H1 (cell line): Measurements from ENCODE around the gene ARL6IP5. TPM values are rescaled to one million over a fixed set of nuclear protein-coding genes. Genes with fewer than 3 reads are reported as not detected.

Source experiments
- CTCF ChIA-PET: fragments of 300-600 bp; sonication (Branson Sonifier 250); formaldehyde crosslinking; loops from one replicate; lab custom pipeline; 2021; ENCODE audit not compliant: partially characterized antibody; lab: Charles Lee
- POLR2A ChIA-PET: fragments of 300-600 bp; sonication (Branson Sonifier 250); formaldehyde crosslinking; loops from one replicate; lab custom pipeline; 2021; ENCODE audit warnings: inconsistent platforms; ENCODE audit not compliant: partially characterized antibody; lab: Charles Lee
- DNase-seq, 2 experiments: peaks; one replicate each; pipeline versions ENCODE4 v3.0.0 to v3.0.0-alpha.2; 2010 to 2022; ENCODE audit warnings: low spot score in 2 of 2, low read depth in 1 of 2, mixed read lengths in 1 of 2
- FAIRE-seq: peaks from 2 replicates; lab custom pipeline; 2011; peaks lifted over from hg19 to GRCh38; lab: Jason Lieb, UNC
- H2AFZ ChIP-seq: 2 replicates; pipeline ENCODE4 v1.8.1; 2012; ENCODE audit warnings: low read length, inconsistent platforms
- H2AK5ac ChIP-seq: 2 replicates; pipeline ENCODE4 v1.6.1; 2013; ENCODE audit warnings: low read depth, low read length
- H2BK120ac ChIP-seq: replicated peaks from 2 replicates; pipeline ENCODE3; 2013; ENCODE audit warnings: low read depth, low read length, inconsistent platforms
- H2BK12ac ChIP-seq: 2 replicates; pipeline ENCODE4 v1.6.1; 2013; ENCODE audit warnings: low read depth, low read length
- H2BK15ac ChIP-seq: 2 replicates; pipeline ENCODE4 v1.6.1; 2013; ENCODE audit warnings: low read length
- H2BK20ac ChIP-seq: 2 replicates; pipeline ENCODE4 v1.6.1; 2013; ENCODE audit warnings: low read length
- H2BK5ac ChIP-seq: 2 replicates; pipeline ENCODE4 v1.6.1; 2013; ENCODE audit warnings: low read depth, low read length
- H3K14ac ChIP-seq: 2 replicates; pipeline ENCODE4 v1.6.1; 2013; ENCODE audit warnings: inconsistent platforms; ENCODE audit not compliant: insufficient read length
- H3K18ac ChIP-seq: 2 replicates; pipeline ENCODE4 v1.6.1; 2013; ENCODE audit warnings: low read length; ENCODE audit errors: extremely low read depth
- H3K23ac ChIP-seq: 2 replicates; pipeline ENCODE4 v1.6.1; 2013; ENCODE audit warnings: inconsistent platforms; ENCODE audit not compliant: insufficient read length
- H3K23me2 ChIP-seq: 2 replicates; pipeline ENCODE4 v1.6.1; 2013; ENCODE audit warnings: low read depth, low read length
- H3K27ac ChIP-seq: 2 replicates; pipeline ENCODE4 v1.6.1; 2011; ENCODE audit warnings: low read depth, low read length, inconsistent platforms
- H3K27me3 ChIP-seq, 4 experiments: replicated peaks in 1 of 4; 1 replicate in 1 of 4; 2 replicates in 3 of 4; pipeline versions ENCODE4 v1.6.1 to v1.8.1; 2011 to 2013; ENCODE audit warnings: low read length in 3 of 4, mild to moderate bottlenecking in 3 of 4, inconsistent platforms in 2 of 4, mixed read lengths in 2 of 4, moderate library complexity in 1 of 4; ENCODE audit not compliant: control insufficient read depth in 3 of 4, insufficient read depth in 3 of 4; ENCODE audit errors: extremely low read depth in 1 of 4
- H3K36me3 ChIP-seq, 4 experiments: 2 replicates each; pipeline versions ENCODE4 v1.6.1 to v1.8.1; 2011 to 2013; ENCODE audit warnings: mild to moderate bottlenecking in 4 of 4, low read length in 3 of 4, moderate library complexity in 2 of 4, control low read depth in 1 of 4, inconsistent platforms in 1 of 4; ENCODE audit not compliant: insufficient read depth in 4 of 4, control insufficient read depth in 2 of 4
- H3K4ac ChIP-seq: replicated peaks from 2 replicates; pipeline ENCODE3; 2013; ENCODE audit warnings: low read length, low read depth, mixed read lengths, inconsistent platforms; ENCODE audit not compliant: insufficient read length
- H3K4me1 ChIP-seq, 4 experiments: replicated peaks in 1 of 4; 1 replicate in 1 of 4; 2 replicates in 3 of 4; pipeline versions ENCODE4 v1.6.1 to v1.8.1; 2011 to 2013; ENCODE audit warnings: low read length in 3 of 4, inconsistent platforms in 2 of 4, mixed read lengths in 1 of 4; ENCODE audit not compliant: insufficient read depth in 4 of 4, control insufficient read depth in 3 of 4
- H3K4me2 ChIP-seq, 2 experiments: 2 replicates each; pipeline versions ENCODE4 v1.6.1 to v1.8.1; 2011 to 2013; ENCODE audit warnings: low read depth in 2 of 2, low read length in 2 of 2, control low read depth in 1 of 2, inconsistent platforms in 1 of 2, mild to moderate bottlenecking in 1 of 2; ENCODE audit not compliant: insufficient read depth in 1 of 2
- H3K4me3 ChIP-seq, 4 experiments: fragments of 200-600, 300-600 bp in 1 of 4; sonication (generic), shearing (Covaris generic), sonication (Bioruptor Twin) in 1 of 4; 2 replicates each; pipeline versions ENCODE4 v1.5.1 to v1.8.1; 2011 to 2016; ENCODE audit warnings: low read length in 4 of 4, low read depth in 3 of 4, control low read depth in 2 of 4, inconsistent platforms in 2 of 4, mild to moderate bottlenecking in 2 of 4, mixed read lengths in 1 of 4, moderate library complexity in 1 of 4; ENCODE audit not compliant: insufficient read depth in 2 of 4; ENCODE audit errors: extremely low read depth in 1 of 4
- H3K56ac ChIP-seq: replicated peaks from 2 replicates; pipeline ENCODE3; 2013; ENCODE audit warnings: low read depth, mild to moderate bottlenecking, mixed read lengths, low read length, inconsistent platforms; ENCODE audit not compliant: insufficient read length
- H3K79me1 ChIP-seq: 2 replicates; pipeline ENCODE4 v1.6.1; 2013; ENCODE audit warnings: low read depth, low read length, control low read depth
- H3K79me2 ChIP-seq, 2 experiments: 2 replicates each; pipeline versions ENCODE4 v1.6.1 to v1.8.1; 2012 to 2013; ENCODE audit warnings: low read length in 2 of 2, mild to moderate bottlenecking in 2 of 2, inconsistent platforms in 1 of 2; ENCODE audit not compliant: insufficient read depth in 2 of 2, control insufficient read depth in 1 of 2
- H3K9ac ChIP-seq, 4 experiments: replicated peaks in 1 of 4; 1 replicate in 1 of 4; 2 replicates in 3 of 4; pipeline versions ENCODE4 v1.6.1 to v1.8.1; 2011 to 2013; ENCODE audit warnings: low read depth in 3 of 4, low read length in 3 of 4, control low read depth in 2 of 4, mild to moderate bottlenecking in 2 of 4, moderate library complexity in 2 of 4, inconsistent platforms in 1 of 4; ENCODE audit errors: extremely low read depth in 1 of 4
- H3K9me3 ChIP-seq, 2 experiments: 2 replicates each; pipeline versions ENCODE4 v1.6.1 to v1.8.1; 2012 to 2013; ENCODE audit warnings: mild to moderate bottlenecking in 2 of 2, moderate library complexity in 2 of 2, control low read depth in 1 of 2, inconsistent platforms in 1 of 2, low read depth in 1 of 2, low read length in 1 of 2, mixed read lengths in 1 of 2; ENCODE audit not compliant: insufficient read depth in 2 of 2
- H4K20me1 ChIP-seq, 2 experiments: replicated peaks in 1 of 2; 2 replicates each; pipeline versions ENCODE3 to v1.8.1; 2011 to 2013; ENCODE audit warnings: inconsistent platforms in 2 of 2, low read length in 2 of 2, mild to moderate bottlenecking in 1 of 2; ENCODE audit not compliant: insufficient read depth in 2 of 2, control insufficient read depth in 1 of 2
- H4K5ac ChIP-seq: 2 replicates; pipeline ENCODE4 v1.6.1; 2013; ENCODE audit warnings: low read length, low read depth, mixed read lengths, inconsistent platforms; ENCODE audit not compliant: insufficient read length
- H4K8ac ChIP-seq: 2 replicates; pipeline ENCODE4 v1.8.0; 2013; ENCODE audit warnings: mild to moderate bottlenecking, moderate library complexity, low read length, inconsistent platforms; ENCODE audit not compliant: insufficient read depth; ENCODE audit errors: extremely low read depth
- H4K91ac ChIP-seq: replicated peaks from 2 replicates; pipeline ENCODE3; 2013; ENCODE audit warnings: low read length, mixed read lengths, inconsistent platforms; ENCODE audit not compliant: insufficient read length
- ASH2L ChIP-seq: fragments of 200-600, 300-600 bp; sonication (generic); IDR thresholded peaks from one replicate; pipeline ENCODE4 v1.7.1; 2017; ENCODE audit warnings: low read length
- CHD1 ChIP-seq: IDR thresholded peaks from 2 replicates; pipeline ENCODE4 v1.6.1; 2012; ENCODE audit warnings: low read depth, low read length, improper control_type of control experiment
- EP300 ChIP-seq, 2 experiments: IDR thresholded peaks; 1 replicate in 1 of 2; 2 replicates in 1 of 2; pipeline ENCODE4 v1.6.1; 2011 to 2012; ENCODE audit warnings: low read depth in 2 of 2, low read length in 2 of 2, mild to moderate bottlenecking in 2 of 2, borderline replicate concordance in 1 of 2, inconsistent platforms in 1 of 2, moderate library complexity in 1 of 2
- PHF8 ChIP-seq: fragments of 200-600 bp; sonication (generic); conservative IDR thresholded peaks from 2 replicates; pipeline ENCODE4 v1.7.1; 2012; ENCODE audit warnings: low read depth, mild to moderate bottlenecking, inconsistent platforms, low read length, moderate library complexity
- POLR2A ChIP-seq, 2 experiments: IDR thresholded peaks; 1 replicate in 1 of 2; 2 replicates in 1 of 2; pipeline ENCODE4 v1.6.1; 2011; ENCODE audit warnings: low read depth in 2 of 2, low read length in 2 of 2, mild to moderate bottlenecking in 2 of 2; ENCODE audit errors: control extremely low read depth in 1 of 2
- POLR2AphosphoS5 ChIP-seq: IDR thresholded peaks from 2 replicates; pipeline ENCODE4 v1.6.1; 2011; ENCODE audit warnings: low read depth, low read length
- TAF1 ChIP-seq: IDR thresholded peaks from 2 replicates; pipeline ENCODE4 v1.6.1; 2011; ENCODE audit warnings: mild to moderate bottlenecking, low read depth, low read length
- TAF7 ChIP-seq: optimal IDR thresholded peaks from 2 replicates; pipeline ENCODE3; 2011; ENCODE audit warnings: low read depth, mild to moderate bottlenecking, inconsistent platforms, low read length, moderate library complexity, borderline replicate concordance
- TBP ChIP-seq: IDR thresholded peaks from 2 replicates; pipeline ENCODE4 v1.6.1; 2011; ENCODE audit warnings: low read depth, low read length, improper control_type of control experiment
- YY1 ChIP-seq: IDR thresholded peaks from 2 replicates; pipeline ENCODE4 v1.6.1; 2011; ENCODE audit warnings: low read depth, mild to moderate bottlenecking, low read length
- WGBS, 2 experiments: shearing (Covaris generic) in 1 of 2; methylation state at CpG; one replicate each; pipeline versions ENCODE4 v1.1.6 to v1.1.7; 2013 to 2015; ENCODE audit warnings: low lambda C conversion rate in 2 of 2, mixed read lengths in 2 of 2, inconsistent platforms in 1 of 2, low coverage in 1 of 2, missing lambda C conversion rate in 1 of 2; ENCODE audit not compliant: insufficient replicate concordance in 2 of 2, insufficient coverage in 1 of 2, insufficient read length in 1 of 2; ENCODE audit errors: extremely low coverage in 1 of 2, missing lambda C conversion rate in 1 of 2; 5-methylcytosine and 5-hydroxymethylcytosine counted together
- polyA plus RNA-seq, 7 experiments: library from polyadenylated mRNA; depleted of rRNA in 3 of 7; stranded (reverse) in 5 of 7; unstranded in 2 of 7; fragments of >200 nt in 5 of 7; fragments of 200-250 nt in 2 of 7; gene quantifications; 1 replicate in 5 of 7; 2 replicates in 1 of 7; 4 replicates in 1 of 7; pipeline versions ENCODE4 v1.2.1 to v1.2.3, GENCODE V29; 2011 to 2013; ENCODE audit warnings: missing spikeins in 2 of 7, mixed read lengths in 2 of 7
- total RNA-seq: library from RNA; stranded (reverse); fragmentation: NEBNext Ultra II Directional; extraction: Animal tissue kit (Norgen Biotek cat#: 25700); gene quantifications from 2 replicates; pipeline ENCODE4 v1.2.1, GENCODE V29; 2021

The ARL6IP5 gene
- total and polyA plus RNA-seq, 2 of the 8 experiments (the other 6 are each of a cell fraction or from before 2014, with no cell fraction given) = 24.9 to 30.1 TPM

DNA sequence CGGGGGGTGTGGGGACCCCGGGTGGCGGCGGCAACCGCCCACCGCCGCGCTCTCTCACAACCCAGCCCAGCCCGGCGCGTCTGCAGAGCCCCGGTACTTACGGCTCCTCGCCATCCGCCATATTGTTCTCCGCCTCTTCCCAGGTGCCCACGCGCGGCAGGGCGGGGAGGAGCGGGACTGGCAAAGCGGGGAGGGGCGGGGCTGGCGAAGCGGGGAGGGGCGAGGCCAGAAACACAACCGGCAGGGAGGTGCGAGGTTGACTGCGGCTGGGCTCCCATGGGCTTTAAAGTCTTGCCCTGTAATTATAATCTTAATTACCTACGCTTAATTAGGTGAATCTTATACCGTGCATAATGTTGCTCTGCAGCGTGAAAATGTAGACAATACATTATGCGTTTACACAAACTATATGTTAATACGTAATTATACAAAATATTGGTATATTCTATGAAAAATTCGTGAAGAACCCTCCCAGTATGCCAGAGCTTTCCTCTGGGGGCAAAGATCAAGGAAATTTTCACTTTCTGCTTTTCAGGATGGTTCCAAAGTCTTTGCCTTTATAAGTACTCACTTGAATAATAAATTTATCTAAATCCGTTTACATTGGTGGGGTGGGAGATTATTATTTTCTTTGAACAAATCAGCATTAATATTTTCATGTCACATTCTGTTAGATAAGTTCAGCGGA is 4.4 kb upstream of the ARL6IP5 start, which contains the start of gene UBA3:
Gene UBA3 (minus strand): TSS at position 133 of the 688 bp plus-strand sequence. CDS start 12 bp downstream, at position 121.
- H4K20me1 ChIP-seq = no peaks in the 10 kb centered on the region
- TF ChIP-seq PHF8 = peak; percentile 33; the same call in 1 of the 2 replicates
- peak; percentile 85 for TF ChIP-seq POLR2AphosphoS5
- peak; percentile 20 for TF ChIP-seq ASH2L
- no peak for TF ChIP-seq CHD1
- peak; percentile 93 for TF ChIP-seq YY1
- peak; percentile 98 for TF ChIP-seq TAF1
- peak; percentile 86 to 91 for TF ChIP-seq POLR2A (IDR thresholded peaks at IDR 0.05; ENCODE audit: control extremely low read depth in 1 of 2, low read depth in 2 of 2, low read length in 2 of 2)
- TF ChIP-seq EP300 (IDR thresholded peaks at IDR 0.05; ENCODE audit: borderline replicate concordance in 1 of 2, low read depth in 2 of 2, low read length in 2 of 2) = no peak
- peak; percentile 91 for TF ChIP-seq TAF7
- peak; percentile 86; the same call in 1 of the 2 replicates for TF ChIP-seq TBP
- TF ChIP-seq, all 59 proteins: peak for 8
- Histone ChIP-seq H4K5ac (no peak within 1 kb of the TSS), H2AFZ (no peak within 1 kb of the TSS), H2BK12ac (no peak within 1 kb of the TSS), H3K14ac (no peak within 1 kb of the TSS), H3K4ac (no peak within 1 kb of the TSS), H3K9me3 (no peaks in the 10 kb centered on the region), H3K36me3 (no peaks in the 10 kb centered on the region; a peak in 1 of 8 replicates), H4K8ac (peak within 1 kb of the TSS; percentile 88), H3K56ac (no peak within 1 kb of the TSS), H3K27me3 (no peaks in the 10 kb centered on the region), H3K79me1 (peaks cover 2% of the 10 kb centered on the region; the same call in 1 of the 2 replicates), H3K79me2 (peaks cover 0 to 25% of the 10 kb centered on the region in 2 experiments; a peak in 2 of 4 replicates), H2BK15ac (no peak within 1 kb of the TSS), H3K23me2 (peaks cover 4% of the 10 kb centered on the region), H2BK120ac (no peak within 1 kb of the TSS), H3K9ac (peak within 1 kb of the TSS; percentile 35 to 82 (median 64); a peak in 6 of 7 replicates), H3K23ac (no peak within 1 kb of the TSS), H3K4me3 (peak within 1 kb of the TSS; percentile 74 to 84 (median 77)), H3K4me1 (peaks cover 0 to 15% (median 4%) of the 10 kb centered on the region in 4 experiments; a peak in 3 of 7 replicates), H3K4me2 (peak within 1 kb of the TSS; percentile 69 to 77), H3K27ac (peak within 1 kb of the TSS; percentile 57; the same call in 1 of the 2 replicates), H4K91ac (no peak within 1 kb of the TSS), H2BK20ac (no peak within 1 kb of the TSS), H2BK5ac (no peak within 1 kb of the TSS), H3K18ac (no peak within 1 kb of the TSS; the same call in 1 of the 2 replicates), H2AK5ac (no peak within 1 kb of the TSS)
- peak; percentile 36 to 84 for DNase-seq
- CTCF ChIA-PET = no interaction called here
- FAIRE-seq = no peak
- 14% methylated on average over 24 of the region's 37 CpGs; no CpG with 5 or more reads in 1 of the 2 experiments for WGBS, 2 experiments
- POLR2A ChIA-PET = interaction anchor here (0.7 to 1.9 kb wide), 7 partner anchors 10 to 70 kb away, joined by 3 to 5 read pairs (median 4); partner anchors contain the start of genes EOGT and TMF1
